Measurements from ENCODE around the gene RNF103.

RNF103 gene

GRCh38 chr2:86638712-86639111 is 15.0 kb upstream of the RNF103 start:
- H3K4me3 ChIP-seq (ENCODE audit: control insufficient read depth, low read depth, low read length), result no peak overlapping the region
- TF ChIP-seq CTCF (IDR thresholded peaks at IDR 0.05; ENCODE audit: control insufficient read depth, insufficient read depth, low read depth, low read length, missing control alignments), result no peak
- DNase-seq (ENCODE audit: low read depth), result no peak

- H3K4me3 ChIP-seq (ENCODE audit: control insufficient read depth, low read depth, low read length), result no peak overlapping the region
- no peak for TF ChIP-seq CTCF (IDR thresholded peaks at IDR 0.05; ENCODE audit: control insufficient read depth, insufficient read depth, low read depth, low read length, missing control alignments)
Observed at GRCh38 chr2:86636842-86637241, 13.2 kb upstream of the RNF103 start.

GRCh38 chr2:86634352-86634751 is 10.7 kb upstream of the RNF103 start:
- no peak for DNase-seq (ENCODE audit: low read depth)
- TF ChIP-seq CTCF (IDR thresholded peaks at IDR 0.05; ENCODE audit: control insufficient read depth, insufficient read depth, low read depth, low read length, missing control alignments), result no peak
- H3K4me3 ChIP-seq (ENCODE audit: control insufficient read depth, low read depth, low read length), result no peak overlapping the region

More at GRCh38 chr2:86636842-86637241, 13.2 kb upstream of the RNF103 start:
- no peak for DNase-seq (ENCODE audit: low read depth)

GRCh38 chr2:86633155-86633651 is 9.5 kb upstream of the RNF103 start:
- no peak overlapping the region for H3K4me3 ChIP-seq (ENCODE audit: control insufficient read depth, low read depth, low read length)
- DNase-seq (ENCODE audit: low read depth), result no peak
- TF ChIP-seq CTCF (IDR thresholded peaks at IDR 0.05; ENCODE audit: control insufficient read depth, insufficient read depth, low read depth, low read length, missing control alignments), result no peak

- TF ChIP-seq CTCF (IDR thresholded peaks at IDR 0.05; ENCODE audit: control insufficient read depth, insufficient read depth, low read depth, low read length, missing control alignments), result no peak
- no peak overlapping the region for H3K4me3 ChIP-seq (ENCODE audit: control insufficient read depth, low read depth, low read length)
- DNase-seq (ENCODE audit: low read depth), result no peak
Observed at GRCh38 chr2:86632672-86633071, 9.0 kb upstream of the RNF103 start.

- no peak for TF ChIP-seq CTCF (IDR thresholded peaks at IDR 0.05; ENCODE audit: control insufficient read depth, insufficient read depth, low read depth, low read length, missing control alignments)
- H3K4me3 ChIP-seq (ENCODE audit: control insufficient read depth, low read depth, low read length), result no peak overlapping the region
- no peak for DNase-seq (ENCODE audit: low read depth)
Observed at GRCh38 chr2:86631846-86632485, 8.3 kb upstream of the RNF103 start.

All from AG09309 (cell line).